H1 (cell line): ENCODE measurements around the gene HDAC11. TPM values are rescaled to one million over a fixed set of nuclear protein-coding genes. Genes with fewer than 3 reads are reported as not detected.

Source experiments
- ATF3 ChIP-seq: IDR thresholded peaks from 2 replicates; pipeline ENCODE4 v1.6.1; 2011; ENCODE audit warnings: low read depth, mild to moderate bottlenecking, low read length; ENCODE audit not compliant: insufficient read depth
- CBX8 ChIP-seq: fragments of 300-800, 300-1000 bp; sonication (generic); IDR thresholded peaks from 2 replicates; pipeline ENCODE4 v1.7.1; 2016; ENCODE audit warnings: low read depth, low read length, borderline replicate concordance
- CHD1 ChIP-seq: IDR thresholded peaks from 2 replicates; pipeline ENCODE4 v1.6.1; 2012; ENCODE audit warnings: low read depth, low read length, improper control_type of control experiment
- CHD7 ChIP-seq: fragments of 300-600 bp; sonication (generic); IDR thresholded peaks from 2 replicates; pipeline ENCODE4 v1.7.1; 2012; ENCODE audit warnings: low read length, moderate library complexity, mild to moderate bottlenecking, inconsistent platforms; ENCODE audit not compliant: insufficient replicate concordance
- EZH2 ChIP-seq: fragments of 200-600 bp; sonication (generic); IDR thresholded peaks from 2 replicates; pipeline ENCODE4 v1.7.1; 2012; ENCODE audit warnings: low read depth, mild to moderate bottlenecking, moderate library complexity, low read length, inconsistent platforms; ENCODE audit not compliant: severe bottlenecking
- GABPA ChIP-seq: IDR thresholded peaks from 2 replicates; pipeline ENCODE4 v1.6.1; 2011; ENCODE audit warnings: mild to moderate bottlenecking, low read length, moderate library complexity, borderline replicate concordance; ENCODE audit not compliant: insufficient read depth
- JUN ChIP-seq: IDR thresholded peaks from 2 replicates; pipeline ENCODE4 v1.6.1; 2011; ENCODE audit warnings: low read depth, mild to moderate bottlenecking, improper control_type of control experiment, low read length
- KDM4A ChIP-seq: IDR thresholded peaks from one replicate; pipeline ENCODE4 v1.7.1; 2012; ENCODE audit warnings: low read depth, mild to moderate bottlenecking, moderate library complexity, low read length, inconsistent platforms; ENCODE audit not compliant: severe bottlenecking
- RFX5 ChIP-seq: IDR thresholded peaks from 2 replicates; pipeline ENCODE4 v1.6.1; 2011; ENCODE audit warnings: low read depth, low read length, improper control_type of control experiment, borderline replicate concordance
- SIX5 ChIP-seq: IDR thresholded peaks from 2 replicates; pipeline ENCODE4 v1.6.1; 2011; ENCODE audit warnings: mild to moderate bottlenecking, low read depth, low read length
- SP2 ChIP-seq: IDR thresholded peaks from 2 replicates; pipeline ENCODE4 v1.6.1; 2012; ENCODE audit warnings: mild to moderate bottlenecking, low read length, inconsistent platforms
- polyA plus RNA-seq, 7 experiments: library from polyadenylated mRNA; depleted of rRNA in 3 of 7; stranded (reverse) in 5 of 7; unstranded in 2 of 7; fragments of >200 nt in 5 of 7; fragments of 200-250 nt in 2 of 7; gene quantifications; 1 replicate in 5 of 7; 2 replicates in 1 of 7; 4 replicates in 1 of 7; pipeline versions ENCODE4 v1.2.1 to v1.2.3, GENCODE V29; 2011 to 2013; ENCODE audit warnings: missing spikeins in 2 of 7, mixed read lengths in 2 of 7
- total RNA-seq: library from RNA; stranded (reverse); fragmentation: NEBNext Ultra II Directional; extraction: Animal tissue kit (Norgen Biotek cat#: 25700); gene quantifications from 2 replicates; pipeline ENCODE4 v1.2.1, GENCODE V29; 2021

The HDAC11 gene
- total and polyA plus RNA-seq, 2 of the 8 experiments (the other 6 are each of a cell fraction or from before 2014, with no cell fraction given): 6.8 to 7.4 TPM

- TF ChIP-seq CHD7: no peak
- no peak for TF ChIP-seq SP2
- no peak for TF ChIP-seq JUN
- no peak for TF ChIP-seq EZH2
- TF ChIP-seq CBX8: no peak
- TF ChIP-seq GABPA: no peak
- no peak for TF ChIP-seq KDM4A
- no peak for TF ChIP-seq SIX5
- no peak for TF ChIP-seq RFX5
- TF ChIP-seq ATF3: no peak
- TF ChIP-seq CHD1: no peak
Measured at GRCh38 chr3:13474021-13474420, 6.1 kb upstream of the HDAC11 start (continued).
